A204.1 (cell line): ENCODE results near the gene SOAT2.
"Not testable (repeated sequence)": the region's sequence is repeated elsewhere in the genome, so short reads cannot be mapped to it uniquely, and the experiment has no call there.

Source experiments
- FAIRE-seq: peaks from 2 replicates; lab custom pipeline; 2012; peaks lifted over from hg19 to GRCh38; lab: Jason Lieb, UNC

The SOAT2 gene

GRCh38 chr12:53147653-53148052, 44.4 kb downstream of the SOAT2 start:
- peak; percentile 70 for FAIRE-seq

GRCh38 chr12:53151039-53151438, 47.8 kb downstream of the SOAT2 start:
- no peak for FAIRE-seq

- FAIRE-seq = no peak
These were observed 49.1 kb downstream of the SOAT2 start for GRCh38 chr12:53152390-53152789.

- no peak for FAIRE-seq
These were observed 56.0 kb downstream of the SOAT2 start for GRCh38 chr12:53159195-53159839.

GRCh38 chr12:53160000-53160399, 56.7 kb downstream of the SOAT2 start:
- FAIRE-seq = no peak

- FAIRE-seq = no peak
These were observed 57.4 kb downstream of the SOAT2 start for GRCh38 chr12:53160673-53161072.

GRCh38 chr12:53161119-53161911, 58.0 kb downstream of the SOAT2 start:
- no peak for FAIRE-seq

- not testable (repeated sequence) for FAIRE-seq
These were observed 59.7 kb downstream of the SOAT2 start for GRCh38 chr12:53163008-53163407.

GRCh38 chr12:53166837-53167236, 63.6 kb downstream of the SOAT2 start:
- FAIRE-seq = no peak

- no peak for FAIRE-seq
These were observed 66.4 kb downstream of the SOAT2 start for GRCh38 chr12:53169644-53170043.

GRCh38 chr12:53170215-53170614, 66.9 kb downstream of the SOAT2 start:
- no peak for FAIRE-seq

- no peak for FAIRE-seq
These were observed 67.8 kb downstream of the SOAT2 start for GRCh38 chr12:53170876-53171724.

- no peak for FAIRE-seq
These were observed 68.5 kb downstream of the SOAT2 start for GRCh38 chr12:53171725-53172329.

GRCh38 chr12:53172352-53172751, 69.1 kb downstream of the SOAT2 start:
- FAIRE-seq = no peak

GRCh38 chr12:53173085-53173715, 69.9 kb downstream of the SOAT2 start:
- no peak for FAIRE-seq
